ENCODE results near the gene NRP2.

NRP2 gene

GRCh38 chr2:205682239-205682970 is at the start of gene NRP2:
Gene NRP2 (plus strand): TSS chr2:205682501. CDS start chr2:205683291, 790 bp downstream.
- peaks cover 4 to 9% of the 10 kb centered on the region in 2 donors for H3K36me3 ChIP-seq (ENCODE audit: control insufficient read depth in 2 of 2, insufficient read depth in 2 of 2, low read length in 2 of 2)
- H3K27ac ChIP-seq (ENCODE audit: low read length), result peak within 1 kb of the TSS; percentile 85
- H3K4me1 ChIP-seq (ENCODE audit: control insufficient read depth, insufficient read depth, low read length), result peaks cover 28% of the 10 kb centered on the region
- peak within 1 kb of the TSS; percentile 74 to 97 for H3K4me3 ChIP-seq (ENCODE audit: low read length in 2 of 2)
- peak within 1 kb of the TSS; percentile 90 to 93 for H3K9ac ChIP-seq (ENCODE audit: low read length in 2 of 2)
- H3K27me3 ChIP-seq (ENCODE audit: control insufficient read depth in 1 of 2, insufficient read depth in 2 of 2, low read length in 2 of 2), result no peaks in the 10 kb centered on the region
- H3K9me3 ChIP-seq (ENCODE audit: control insufficient read depth in 2 of 2, low read length in 2 of 2), result no peaks in the 10 kb centered on the region

GRCh38 chr2:205633994-205634393 is 48.3 kb upstream of the NRP2 start:
- H3K4me3 ChIP-seq (ENCODE audit: low read length in 2 of 2), result no peak overlapping the region
- no peak overlapping the region for H3K27ac ChIP-seq (ENCODE audit: low read length)

GRCh38 chr2:205636549-205637319 is 45.6 kb upstream of the NRP2 start:
- H3K36me3 ChIP-seq (ENCODE audit: control insufficient read depth in 2 of 2, insufficient read depth in 2 of 2, low read length in 2 of 2), result no peaks in the 10 kb centered on the region
- no peaks in the 10 kb centered on the region for H3K27me3 ChIP-seq (ENCODE audit: control insufficient read depth in 1 of 2, insufficient read depth in 2 of 2, low read length in 2 of 2)
- H3K4me1 ChIP-seq (ENCODE audit: control insufficient read depth, insufficient read depth, low read length), result no peaks in the 10 kb centered on the region
- H3K9ac ChIP-seq (ENCODE audit: low read length in 2 of 2), result no peak overlapping the region
- no peaks in the 10 kb centered on the region for H3K9me3 ChIP-seq (ENCODE audit: control insufficient read depth in 2 of 2, low read length in 2 of 2)
- no peak overlapping the region for H3K4me3 ChIP-seq (ENCODE audit: low read length in 2 of 2)
- H3K27ac ChIP-seq (ENCODE audit: low read length), result no peak overlapping the region

More at GRCh38 chr2:205633994-205634393, 48.3 kb upstream of the NRP2 start:
- no peak overlapping the region for H3K9ac ChIP-seq (ENCODE audit: low read length in 2 of 2)
- no peaks in the 10 kb centered on the region for H3K4me1 ChIP-seq (ENCODE audit: control insufficient read depth, insufficient read depth, low read length)
- no peaks in the 10 kb centered on the region for H3K36me3 ChIP-seq (ENCODE audit: control insufficient read depth in 2 of 2, insufficient read depth in 2 of 2, low read length in 2 of 2)
- no peaks in the 10 kb centered on the region for H3K27me3 ChIP-seq (ENCODE audit: control insufficient read depth in 1 of 2, insufficient read depth in 2 of 2, low read length in 2 of 2)
- H3K9me3 ChIP-seq (ENCODE audit: control insufficient read depth in 2 of 2, low read length in 2 of 2), result no peaks in the 10 kb centered on the region

- Histone ChIP-seq H3K9ac (ENCODE audit: low read length in 2 of 2) (no peak overlapping the region), H3K4me1 (ENCODE audit: control insufficient read depth, insufficient read depth, low read length) (no peaks in the 10 kb centered on the region), H3K27ac (ENCODE audit: low read length) (no peak overlapping the region), H3K27me3 (ENCODE audit: control insufficient read depth in 1 of 2, insufficient read depth in 2 of 2, low read length in 2 of 2) (no peaks in the 10 kb centered on the region), H3K36me3 (ENCODE audit: control insufficient read depth in 2 of 2, insufficient read depth in 2 of 2, low read length in 2 of 2) (no peaks in the 10 kb centered on the region), H3K9me3 (ENCODE audit: control insufficient read depth in 2 of 2, low read length in 2 of 2) (no peaks in the 10 kb centered on the region), H3K4me3 (ENCODE audit: low read length in 2 of 2) (no peak overlapping the region)
Measured at GRCh38 chr2:205637320-205637602, 45.0 kb upstream of the NRP2 start.

GRCh38 chr2:205637779-205638503 is 44.4 kb upstream of the NRP2 start:
- Histone ChIP-seq H3K36me3 (ENCODE audit: control insufficient read depth in 2 of 2, insufficient read depth in 2 of 2, low read length in 2 of 2) (no peaks in the 10 kb centered on the region), H3K9me3 (ENCODE audit: control insufficient read depth in 2 of 2, low read length in 2 of 2) (no peaks in the 10 kb centered on the region), H3K4me1 (ENCODE audit: control insufficient read depth, insufficient read depth, low read length) (no peaks in the 10 kb centered on the region), H3K27me3 (ENCODE audit: control insufficient read depth in 1 of 2, insufficient read depth in 2 of 2, low read length in 2 of 2) (no peaks in the 10 kb centered on the region), H3K27ac (ENCODE audit: low read length) (no peak overlapping the region), H3K9ac (ENCODE audit: low read length in 2 of 2) (no peak overlapping the region), H3K4me3 (ENCODE audit: low read length in 2 of 2) (no peak overlapping the region)

- H3K27ac ChIP-seq (ENCODE audit: low read length), result no peak overlapping the region
- H3K4me1 ChIP-seq (ENCODE audit: control insufficient read depth, insufficient read depth, low read length), result no peaks in the 10 kb centered on the region
- H3K36me3 ChIP-seq (ENCODE audit: control insufficient read depth in 2 of 2, insufficient read depth in 2 of 2, low read length in 2 of 2), result no peaks in the 10 kb centered on the region
- no peaks in the 10 kb centered on the region for H3K27me3 ChIP-seq (ENCODE audit: control insufficient read depth in 1 of 2, insufficient read depth in 2 of 2, low read length in 2 of 2)
- no peak overlapping the region for H3K4me3 ChIP-seq (ENCODE audit: low read length in 2 of 2)
- H3K9me3 ChIP-seq (ENCODE audit: control insufficient read depth in 2 of 2, low read length in 2 of 2), result no peaks in the 10 kb centered on the region
- H3K9ac ChIP-seq (ENCODE audit: low read length in 2 of 2), result no peak overlapping the region
Measured at GRCh38 chr2:205640716-205641115, 41.6 kb upstream of the NRP2 start.

- H3K36me3 ChIP-seq (ENCODE audit: control insufficient read depth in 2 of 2, insufficient read depth in 2 of 2, low read length in 2 of 2), result no peaks in the 10 kb centered on the region
- no peak overlapping the region for H3K4me3 ChIP-seq (ENCODE audit: low read length in 2 of 2)
- H3K27me3 ChIP-seq (ENCODE audit: control insufficient read depth in 1 of 2, insufficient read depth in 2 of 2, low read length in 2 of 2), result no peaks in the 10 kb centered on the region
- no peak overlapping the region for H3K27ac ChIP-seq (ENCODE audit: low read length)
- H3K4me1 ChIP-seq (ENCODE audit: control insufficient read depth, insufficient read depth, low read length), result no peaks in the 10 kb centered on the region
- H3K9ac ChIP-seq (ENCODE audit: low read length in 2 of 2), result no peak overlapping the region
- H3K9me3 ChIP-seq (ENCODE audit: control insufficient read depth in 2 of 2, low read length in 2 of 2), result no peaks in the 10 kb centered on the region
Measured at GRCh38 chr2:205642599-205643356, 39.5 kb upstream of the NRP2 start.

GRCh38 chr2:205643391-205643885 is 38.9 kb upstream of the NRP2 start:
- Histone ChIP-seq H3K27ac (ENCODE audit: low read length) (no peak overlapping the region), H3K9ac (ENCODE audit: low read length in 2 of 2) (no peak overlapping the region), H3K27me3 (ENCODE audit: control insufficient read depth in 1 of 2, insufficient read depth in 2 of 2, low read length in 2 of 2) (no peaks in the 10 kb centered on the region), H3K9me3 (ENCODE audit: control insufficient read depth in 2 of 2, low read length in 2 of 2) (no peaks in the 10 kb centered on the region), H3K4me3 (ENCODE audit: low read length in 2 of 2) (no peak overlapping the region), H3K4me1 (ENCODE audit: control insufficient read depth, insufficient read depth, low read length) (no peaks in the 10 kb centered on the region), H3K36me3 (ENCODE audit: control insufficient read depth in 2 of 2, insufficient read depth in 2 of 2, low read length in 2 of 2) (no peaks in the 10 kb centered on the region)

GRCh38 chr2:205644018-205644417 is 38.3 kb upstream of the NRP2 start:
- no peaks in the 10 kb centered on the region for H3K9me3 ChIP-seq (ENCODE audit: control insufficient read depth in 2 of 2, low read length in 2 of 2)
- H3K27me3 ChIP-seq (ENCODE audit: control insufficient read depth in 1 of 2, insufficient read depth in 2 of 2, low read length in 2 of 2), result no peaks in the 10 kb centered on the region
- H3K4me1 ChIP-seq (ENCODE audit: control insufficient read depth, insufficient read depth, low read length), result no peaks in the 10 kb centered on the region
- no peak overlapping the region for H3K27ac ChIP-seq (ENCODE audit: low read length)
- H3K36me3 ChIP-seq (ENCODE audit: control insufficient read depth in 2 of 2, insufficient read depth in 2 of 2, low read length in 2 of 2), result no peaks in the 10 kb centered on the region
- H3K4me3 ChIP-seq (ENCODE audit: low read length in 2 of 2), result no peak overlapping the region
- no peak overlapping the region for H3K9ac ChIP-seq (ENCODE audit: low read length in 2 of 2)

- Histone ChIP-seq H3K27ac (ENCODE audit: low read length) (no peak overlapping the region), H3K9me3 (ENCODE audit: control insufficient read depth in 2 of 2, low read length in 2 of 2) (no peaks in the 10 kb centered on the region), H3K36me3 (ENCODE audit: control insufficient read depth in 2 of 2, insufficient read depth in 2 of 2, low read length in 2 of 2) (no peaks in the 10 kb centered on the region), H3K4me1 (ENCODE audit: control insufficient read depth, insufficient read depth, low read length) (no peaks in the 10 kb centered on the region), H3K27me3 (ENCODE audit: control insufficient read depth in 1 of 2, insufficient read depth in 2 of 2, low read length in 2 of 2) (no peaks in the 10 kb centered on the region), H3K4me3 (ENCODE audit: low read length in 2 of 2) (no peak overlapping the region), H3K9ac (ENCODE audit: low read length in 2 of 2) (no peak overlapping the region)
Measured at GRCh38 chr2:205646680-205647079, 35.6 kb upstream of the NRP2 start.

Measured in stomach smooth muscle (tissue), 2 donors.